GM12878 (cell line): ENCODE results near the gene GNL3. TPM values are rescaled to one million over a fixed set of nuclear protein-coding genes. Genes with fewer than 3 reads are reported as not detected.
A peak's percentile ranks its signal among the peaks of the same experiment; 100 is the strongest.
"Not testable (repeated sequence)": the region's sequence is repeated elsewhere in the genome, so short reads cannot be mapped to it uniquely, and the experiment has no call there.

Experiments used
- ATAC-seq: fragments of 200-7000 bp; cut with Tn5 transposase; 3 replicates; pipeline ENCODE4 v1.9.1; 2020; ENCODE audit warnings: mild to moderate bottlenecking, moderate library complexity
- BruUV-seq: library from RNA; stranded (reverse); fragments of 400-500 nt; replicated peaks from 2 replicates; lab custom pipeline; 2021; lab: Mats Ljungman, UMichigan
- CTCF ChIA-PET: fragments of 300-600 bp; sonication (Branson Sonifier 250); formaldehyde crosslinking; extraction: SDS; loops from one replicate; lab custom pipeline; 2021; ENCODE audit warnings: inconsistent platforms; lab: Yijun Ruan, JAX
- POLR2A ChIA-PET: fragments of 350-600 bp; formaldehyde crosslinking; extraction: SDS; loops from one replicate; lab custom pipeline; 2021; ENCODE audit warnings: inconsistent platforms; lab: Charles Lee
- RAD21 ChIA-PET: fragments of 300-600 bp; sonication (Branson Sonifier 250); formaldehyde crosslinking; loops from one replicate; lab custom pipeline; 2023; ENCODE audit warnings: antibody characterized with exemption; ENCODE audit not compliant: unreplicated experiment; lab: Charles Lee
- SMC1A ChIA-PET: fragments of 300-600 bp; sonication (Branson Sonifier 250); formaldehyde crosslinking; loops from one replicate; lab custom pipeline; 2023; ENCODE audit not compliant: unreplicated experiment, uncharacterized antibody; lab: Charles Lee
- DNase-seq: peaks from one replicate; pipeline ENCODE4 v3.0.0-alpha.2; 2011; ENCODE audit warnings: low read depth, low spot score
- FAIRE-seq: peaks from 3 replicates; lab custom pipeline; 2011; peaks lifted over from hg19 to GRCh38; lab: Jason Lieb, UNC
- H2AFZ ChIP-seq: 2 replicates; pipeline ENCODE4 v1.6.0; 2011; ENCODE audit warnings: low read depth, low read length, control low read depth; ENCODE audit not compliant: control insufficient read depth
- H3K27ac ChIP-seq: 2 replicates; pipeline ENCODE4 v1.5.1; 2011; ENCODE audit warnings: control low read depth; ENCODE audit not compliant: control insufficient read depth, insufficient read depth
- H3K27me3 ChIP-seq, 2 experiments: replicated peaks in 1 of 2; 2 replicates each; pipeline versions ENCODE4 v1.6.0 to v1.6.1; 2011; ENCODE audit warnings: low read length in 1 of 2; ENCODE audit not compliant: control insufficient read depth in 2 of 2, insufficient read depth in 2 of 2
- H3K36me3 ChIP-seq, 2 experiments: 2 replicates each; pipeline ENCODE4 v1.5.1; 2011; ENCODE audit warnings: low read length in 1 of 2; ENCODE audit not compliant: control insufficient read depth in 2 of 2, insufficient read depth in 2 of 2
- H3K4me1 ChIP-seq: 2 replicates; pipeline ENCODE4 v1.6.1; 2011; ENCODE audit warnings: mild to moderate bottlenecking, low read length, moderate library complexity, mixed read lengths; ENCODE audit not compliant: control insufficient read depth, insufficient read depth
- H3K4me2 ChIP-seq: 2 replicates; pipeline ENCODE4 v1.6.0; 2011; ENCODE audit warnings: control low read depth; ENCODE audit not compliant: control insufficient read depth, insufficient read depth
- H3K4me3 ChIP-seq: fragments of 200-600 bp; sonication (generic); 2 replicates; pipeline ENCODE4 v1.5.1; 2016
- H3K79me2 ChIP-seq: 2 replicates; pipeline ENCODE4 v1.6.0; 2011; ENCODE audit warnings: low read length; ENCODE audit not compliant: control insufficient read depth, insufficient read depth
- H3K9ac ChIP-seq: 2 replicates; pipeline ENCODE4 v1.8.0; 2011; ENCODE audit warnings: low read length, control low read depth, mixed read lengths; ENCODE audit not compliant: control insufficient read depth, insufficient read depth
- H3K9me3 ChIP-seq: replicated peaks from 3 replicates; pipeline ENCODE4 v1.5.1; 2011; ENCODE audit warnings: mild to moderate bottlenecking, low read length; ENCODE audit not compliant: control insufficient read depth, insufficient read depth
- H4K20me1 ChIP-seq: 2 replicates; pipeline ENCODE4 v1.6.0; 2011; ENCODE audit not compliant: control insufficient read depth, insufficient read depth
- CBX3 ChIP-seq: fragments of 200-600 bp; sonication (generic); IDR thresholded peaks from 2 replicates; pipeline ENCODE4 v1.6.1; 2016; ENCODE audit warnings: low read depth, borderline replicate concordance
- HDAC2 ChIP-seq: fragments of 200-600 bp; sonication (generic); IDR thresholded peaks from 2 replicates; pipeline ENCODE4 v1.6.1; 2017
- IKZF2 ChIP-seq, 2 experiments: fragments of 450-650 bp; IDR thresholded peaks; 2 replicates each; pipeline ENCODE4 v1.6.1; 2017; ENCODE audit warnings: mild to moderate bottlenecking in 2 of 2, moderate library complexity in 2 of 2
- MEF2B ChIP-seq: fragments of 450-650 bp; IDR thresholded peaks from 2 replicates; pipeline ENCODE4 v1.6.1; 2018; ENCODE audit warnings: mild to moderate bottlenecking, moderate library complexity; ENCODE audit not compliant: partially characterized antibody, poor library complexity, severe bottlenecking
- RAD21 ChIP-seq: IDR thresholded peaks from 2 replicates; pipeline ENCODE4 v1.6.1; 2011; ENCODE audit warnings: mild to moderate bottlenecking, low read depth, low read length, moderate library complexity; ENCODE audit not compliant: insufficient read depth
- TCF7 ChIP-seq: IDR thresholded peaks from 2 replicates; pipeline ENCODE4 v1.6.1; 2014; ENCODE audit warnings: antibody characterized with exemption, borderline replicate concordance
- YY1 ChIP-seq: IDR thresholded peaks from 2 replicates; pipeline ENCODE4 v1.6.1; 2011; ENCODE audit warnings: low read depth, mild to moderate bottlenecking, low read length
- ZBTB11 ChIP-seq: fragments of 450-650 bp; formaldehyde crosslinking; IDR thresholded peaks from 2 replicates; pipeline ENCODE4 v1.5.0; 2022; ENCODE audit warnings: mild to moderate bottlenecking, missing genetic modification characterization
- WGBS: methylation state at CpG from one replicate; pipeline ENCODE4 v1.1.6; 2016; ENCODE audit warnings: low lambda C conversion rate; ENCODE audit not compliant: insufficient replicate concordance, insufficient coverage; ENCODE audit errors: missing lambda C conversion rate; 5-methylcytosine and 5-hydroxymethylcytosine counted together
- in situ Hi-C: fragments of 300-500 bp; cut with MboI; formaldehyde crosslinking; loops from 9 replicates; pipeline ENCODE4 v1.14.3; 2018; ENCODE audit warnings: mixed read lengths
- intact Hi-C: fragments of 100-400 bp; cut with micrococcal nuclease; formaldehyde crosslinking; loops from one replicate; pipeline ENCODE4 v1.14.2; 2022; ENCODE audit not compliant: unreplicated experiment
- polyA plus RNA-seq, 11 experiments: library from polyadenylated mRNA; depleted of rRNA in 4 of 11; unstranded in 6 of 11; stranded (reverse) in 5 of 11; fragments of >200 nt; fragmentation: Nextera tagmentation in 4 of 11; fragmentation: Illumina TruSeq in 1 of 11; extraction: Ambion mirVana in 4 of 11; extraction: Trizol in 1 of 11; gene quantifications; 1 replicate in 1 of 11; 2 replicates in 10 of 11; pipeline versions ENCODE4 v1.2.1 to v1.2.3, GENCODE V29; 2011 to 2016; ENCODE audit warnings: inconsistent platforms in 2 of 11, missing spikeins in 2 of 11, low read depth in 1 of 11
- total RNA-seq, 4 experiments: library from RNA; depleted of rRNA in 3 of 4; stranded (reverse); fragments of >200 nt in 3 of 4; fragmentation: Illumina TruSeq in 1 of 4; extraction: Trizol in 1 of 4; gene quantifications; 2 replicates each; pipeline versions ENCODE4 v1.2.1 to v1.2.3, GENCODE V29; 2013 to 2021

GNL3 gene
- total and polyA plus RNA-seq, 10 of the 15 experiments (the other 5 are each of a cell fraction or from before 2014, with no cell fraction given) = 172 to 368 (median 257) TPM

GRCh38 chr3:52728753-52729152 lies 42.9 kb downstream of the GNL3 start:
- H3K4me2 ChIP-seq, H3K36me3 ChIP-seq, DNase-seq, ATAC-seq, RAD21 ChIA-PET, H3K4me3 ChIP-seq, POLR2A ChIA-PET, H3K27ac ChIP-seq, H3K9ac ChIP-seq, H3K27me3 ChIP-seq, H4K20me1 ChIP-seq, FAIRE-seq, intact Hi-C loops, BruUV-seq, in situ Hi-C loops, SMC1A ChIA-PET, H2AFZ ChIP-seq, H3K4me1 ChIP-seq, H3K79me2 ChIP-seq: not testable (repeated sequence)
- WGBS = 96% methylated on average over 3 of the region's 3 CpGs
- peaks cover 17% of the 10 kb centered on the region for H3K9me3 ChIP-seq
- CTCF ChIA-PET = interaction anchor here (0.6 kb wide), 1 partner anchor 295 kb away, joined by 3 read pairs; no protein-coding TSS in a partner anchor

GRCh38 chr3:52730681-52731080 lies 44.8 kb downstream of the GNL3 start:
- POLR2A ChIA-PET = interaction anchor here (0.6 kb wide), 1 partner anchor 23 kb away, joined by 3 read pairs; no protein-coding TSS in a partner anchor
- H4K20me1 ChIP-seq = no peaks in the 10 kb centered on the region
- H3K4me2 ChIP-seq = no peak overlapping the region
- H3K9me3 ChIP-seq = peaks cover 18% of the 10 kb centered on the region
- no peak overlapping the region for H3K27ac ChIP-seq
- TF ChIP-seq RAD21 = no peak
- TF ChIP-seq ZBTB11 = no peak
- no peak for TF ChIP-seq HDAC2
- no peak for TF ChIP-seq IKZF2 (IDR thresholded peaks at IDR 0.05)
- TF ChIP-seq MEF2B = no peak
- no peak for TF ChIP-seq CBX3
- TF ChIP-seq YY1 = no peak
- no peak for TF ChIP-seq TCF7
- SMC1A ChIA-PET = interaction anchor here (1.3 kb wide), 1 partner anchor 13 kb away, joined by 3 read pairs; no protein-coding TSS in a partner anchor
- in situ Hi-C loops (no loop called here), intact Hi-C loops (no loop called here)
- RAD21 ChIA-PET = no interaction called here
- no peak overlapping the region for H3K9ac ChIP-seq
- no peaks in the 10 kb centered on the region for H3K4me1 ChIP-seq
- ATAC-seq (peak; percentile 81), FAIRE-seq (peak; percentile 80), DNase-seq (no peak)
- no peak overlapping the region for H3K4me3 ChIP-seq
- no peaks in the 10 kb centered on the region for H3K27me3 ChIP-seq
- BruUV-seq = no TSS peak
- no peak overlapping the region for H2AFZ ChIP-seq
- peaks cover 0 to 8% of the 10 kb centered on the region in 2 experiments; a peak in 2 of 4 replicates for H3K36me3 ChIP-seq
- CTCF ChIA-PET = no interaction called here
- H3K79me2 ChIP-seq = no peaks in the 10 kb centered on the region
